T-helper 2 cell (primary cell): Measurements from ENCODE around the gene BNIP5.

ENCODE experiments used
- DNase-seq, 5 experiments: peaks; one replicate each; pipeline versions ENCODE4 v3.0.0 to v3.0.0-alpha.2; 2012 to 2022

BNIP5 gene

GRCh38 chr6:36320475-36320874 is 16.2 kb downstream of the BNIP5 start:
- DNase-seq, result no peak

GRCh38 chr6:36319821-36320220 is 16.9 kb downstream of the BNIP5 start:
- DNase-seq, result no peak

- DNase-seq, result no peak
Observed at GRCh38 chr6:36319436-36319762, 17.3 kb downstream of the BNIP5 start.

- DNase-seq, result no peak
Observed at GRCh38 chr6:36318690-36319435, 17.8 kb downstream of the BNIP5 start.

GRCh38 chr6:36317623-36318022 is 19.1 kb downstream of the BNIP5 start:
- DNase-seq, result no peak

- no peak for DNase-seq
Observed at GRCh38 chr6:36315921-36316320, 20.8 kb downstream of the BNIP5 start.

- DNase-seq, result peak in 1 of 5 experiments; percentile 31
Observed at GRCh38 chr6:36314221-36315014, 22.3 kb downstream of the BNIP5 start.

- no peak for DNase-seq
Observed at GRCh38 chr6:36313649-36313936, 23.1 kb downstream of the BNIP5 start.

- DNase-seq, result no peak
Observed at GRCh38 chr6:36312854-36313648, 23.6 kb downstream of the BNIP5 start.

- no peak for DNase-seq
Observed at GRCh38 chr6:36309900-36310299, 26.8 kb downstream of the BNIP5 start.

- no peak for DNase-seq
Observed at GRCh38 chr6:36309203-36309602, 27.5 kb downstream of the BNIP5 start.

GRCh38 chr6:36308514-36308913 is 28.2 kb downstream of the BNIP5 start:
- no peak for DNase-seq

- no peak for DNase-seq
Observed at GRCh38 chr6:36306375-36306774, 30.3 kb downstream of the BNIP5 start.

GRCh38 chr6:36305885-36306284 is 30.8 kb downstream of the BNIP5 start:
- DNase-seq, result no peak

GRCh38 chr6:36302227-36302976 is 34.3 kb downstream of the BNIP5 start:
- peak; percentile 62 to 92 (median 84) for DNase-seq

GRCh38 chr6:36301781-36302180 is 34.9 kb downstream of the BNIP5 start:
- no peak for DNase-seq

GRCh38 chr6:36301085-36301658 is 35.5 kb downstream of the BNIP5 start:
- DNase-seq, result no peak

GRCh38 chr6:36298027-36298426 is 38.7 kb downstream of the BNIP5 start:
- no peak for DNase-seq

GRCh38 chr6:36297511-36297910 is 39.2 kb downstream of the BNIP5 start:
- no peak for DNase-seq

GRCh38 chr6:36297051-36297450 is 39.6 kb downstream of the BNIP5 start:
- DNase-seq, result no peak

- no peak for DNase-seq
Observed at GRCh38 chr6:36296240-36296639, 40.4 kb downstream of the BNIP5 start.

- no peak for DNase-seq
Observed at GRCh38 chr6:36292170-36292569, 44.5 kb downstream of the BNIP5 start.
